Neural cell (in vitro differentiated cells): ENCODE measurements around the gene FAM136A. TPM values are rescaled to one million over a fixed set of nuclear protein-coding genes. Genes with fewer than 3 reads are reported as not detected.

Source experiments
- H2AFZ ChIP-seq: fragments of 200-600, 300-800 bp; sonication (generic), shearing (Covaris generic); 2 replicates; pipeline ENCODE4 v1.6.0; 2014; ENCODE audit warnings: low read depth, mild to moderate bottlenecking, antibody characterized with exemption, low read length, moderate library complexity
- H3F3A ChIP-seq: fragments of 200-600 bp; shearing (Covaris generic); 2 replicates; pipeline ENCODE4 v1.6.1; 2016; ENCODE audit warnings: mild to moderate bottlenecking, moderate library complexity, mixed read lengths, antibody characterized with exemption, low read length; ENCODE audit not compliant: insufficient read depth, poor library complexity, severe bottlenecking
- H3K27ac ChIP-seq: fragments of 200-600, 300-800 bp; sonication (generic), shearing (Covaris generic); 2 replicates; pipeline ENCODE4 v1.5.1; 2014; ENCODE audit warnings: mild to moderate bottlenecking, low read length, moderate library complexity
- H3K27me3 ChIP-seq: fragments of 300-800, 200-600 bp; sonication (generic), shearing (Covaris generic); 2 replicates; pipeline ENCODE4 v1.6.0; 2014; ENCODE audit warnings: mild to moderate bottlenecking, low read depth, low read length, moderate library complexity; ENCODE audit not compliant: insufficient read depth
- H3K36me3 ChIP-seq: fragments of 300-800, 200-600 bp; sonication (generic), shearing (Covaris generic); 2 replicates; pipeline ENCODE4 v1.5.1; 2014; ENCODE audit warnings: mild to moderate bottlenecking, antibody characterized with exemption, low read length, moderate library complexity; ENCODE audit not compliant: insufficient read depth
- H3K4me2 ChIP-seq: fragments of 300-800, 200-600 bp; sonication (generic), shearing (Covaris generic); 2 replicates; pipeline ENCODE4 v1.6.0; 2014; ENCODE audit warnings: mild to moderate bottlenecking, low read length
- H3K4me3 ChIP-seq: fragments of 300-800, 200-600 bp; sonication (generic), shearing (Covaris generic); 2 replicates; pipeline ENCODE4 v1.5.1; 2014; ENCODE audit warnings: mild to moderate bottlenecking, low read length, moderate library complexity
- H3K79me2 ChIP-seq: fragments of 200-600 bp; shearing (Covaris generic); replicated peaks from 2 replicates; pipeline ENCODE4 v1.6.0; 2014; ENCODE audit warnings: mild to moderate bottlenecking, low read length, moderate library complexity; ENCODE audit not compliant: insufficient read depth
- H3K9ac ChIP-seq: fragments of 300-800, 200-600 bp; sonication (generic), shearing (Covaris generic); 2 replicates; pipeline ENCODE4 v1.6.1; 2016; ENCODE audit warnings: mild to moderate bottlenecking, low read length, mixed read lengths
- H3K9me2 ChIP-seq: fragments of 200-600 bp; shearing (Covaris generic); 2 replicates; pipeline ENCODE4 v1.6.1; 2016; ENCODE audit warnings: mild to moderate bottlenecking, low read length, mixed read lengths; ENCODE audit not compliant: insufficient read depth
- H3K9me3 ChIP-seq: fragments of 200-600, 300-800 bp; sonication (generic), shearing (Covaris generic); 2 replicates; pipeline ENCODE4 v1.6.1; 2016; ENCODE audit warnings: mild to moderate bottlenecking, mixed run types, low read length, moderate library complexity, mixed read lengths
- H4K20me1 ChIP-seq: fragments of 200-600 bp; shearing (Covaris generic); 2 replicates; pipeline ENCODE4 v1.6.1; 2016; ENCODE audit warnings: mild to moderate bottlenecking, mixed run types; ENCODE audit not compliant: insufficient read depth
- EP300 ChIP-seq: fragments of 450-650 bp; conservative IDR thresholded peaks from 2 replicates; pipeline ENCODE4 v1.6.1; 2014; ENCODE audit warnings: antibody characterized with exemption, mild to moderate bottlenecking, moderate library complexity; ENCODE audit not compliant: poor library complexity, severe bottlenecking
- EZH2 ChIP-seq: fragments of 200-600, 300-800 bp; shearing (Covaris generic), sonication (generic); IDR thresholded peaks from 2 replicates; pipeline ENCODE4 v1.6.1; 2014; ENCODE audit warnings: antibody characterized with exemption, low read length, borderline replicate concordance, mild to moderate bottlenecking; ENCODE audit not compliant: insufficient read depth, poor library complexity, severe bottlenecking
- MXI1 ChIP-seq: fragments of 450-650 bp; conservative IDR thresholded peaks from 2 replicates; pipeline ENCODE4 v1.6.1; 2014; ENCODE audit warnings: antibody characterized with exemption, mild to moderate bottlenecking; ENCODE audit not compliant: poor library complexity, severe bottlenecking
- POLR2AphosphoS5 ChIP-seq: IDR thresholded peaks from 2 replicates; pipeline ENCODE4 v1.6.1; 2012
- RAD21 ChIP-seq: fragments of 450-650 bp; conservative IDR thresholded peaks from 2 replicates; pipeline ENCODE4 v1.6.1; 2014; ENCODE audit warnings: antibody characterized with exemption, mild to moderate bottlenecking, moderate library complexity
- SMC3 ChIP-seq: fragments of 450-650 bp; conservative IDR thresholded peaks from 2 replicates; pipeline ENCODE4 v1.6.1; 2014; ENCODE audit warnings: antibody characterized with exemption, mild to moderate bottlenecking, moderate library complexity; ENCODE audit not compliant: poor library complexity
- TAF1 ChIP-seq: IDR thresholded peaks from 2 replicates; pipeline ENCODE4 v1.6.1; 2012; ENCODE audit warnings: low read depth
- polyA minus RNA-seq: library from RNA; depleted of rRNA, polyadenylated mRNA; stranded (reverse); fragments of >200 nt; gene quantifications from 2 replicates; pipeline ENCODE4 v1.2.3, GENCODE V29; 2014
- polyA plus RNA-seq: library from polyadenylated mRNA; depleted of rRNA; stranded (reverse); fragments of >200 nt; gene quantifications from 2 replicates; pipeline ENCODE4 v1.2.3, GENCODE V29; 2014
- TF ChIP-seq, protein P1 (sequence below): IDR thresholded peaks from 2 replicates; pipeline ENCODE4 v1.6.1; 2012; ENCODE audit warnings: borderline replicate concordance
- TF ChIP-seq, protein P2 (sequence below): fragments of 450-650 bp; IDR thresholded peaks from 2 replicates; pipeline ENCODE4 v1.5.1; 2014; ENCODE audit warnings: antibody characterized with exemption, mild to moderate bottlenecking, moderate library complexity; ENCODE audit not compliant: poor library complexity, severe bottlenecking

The FAM136A gene
- polyA plus RNA-seq (56.1 and 59.9 TPM in 2 replicates), polyA minus RNA-seq (55.6 and 55.8 TPM in 2 replicates)

DNA sequence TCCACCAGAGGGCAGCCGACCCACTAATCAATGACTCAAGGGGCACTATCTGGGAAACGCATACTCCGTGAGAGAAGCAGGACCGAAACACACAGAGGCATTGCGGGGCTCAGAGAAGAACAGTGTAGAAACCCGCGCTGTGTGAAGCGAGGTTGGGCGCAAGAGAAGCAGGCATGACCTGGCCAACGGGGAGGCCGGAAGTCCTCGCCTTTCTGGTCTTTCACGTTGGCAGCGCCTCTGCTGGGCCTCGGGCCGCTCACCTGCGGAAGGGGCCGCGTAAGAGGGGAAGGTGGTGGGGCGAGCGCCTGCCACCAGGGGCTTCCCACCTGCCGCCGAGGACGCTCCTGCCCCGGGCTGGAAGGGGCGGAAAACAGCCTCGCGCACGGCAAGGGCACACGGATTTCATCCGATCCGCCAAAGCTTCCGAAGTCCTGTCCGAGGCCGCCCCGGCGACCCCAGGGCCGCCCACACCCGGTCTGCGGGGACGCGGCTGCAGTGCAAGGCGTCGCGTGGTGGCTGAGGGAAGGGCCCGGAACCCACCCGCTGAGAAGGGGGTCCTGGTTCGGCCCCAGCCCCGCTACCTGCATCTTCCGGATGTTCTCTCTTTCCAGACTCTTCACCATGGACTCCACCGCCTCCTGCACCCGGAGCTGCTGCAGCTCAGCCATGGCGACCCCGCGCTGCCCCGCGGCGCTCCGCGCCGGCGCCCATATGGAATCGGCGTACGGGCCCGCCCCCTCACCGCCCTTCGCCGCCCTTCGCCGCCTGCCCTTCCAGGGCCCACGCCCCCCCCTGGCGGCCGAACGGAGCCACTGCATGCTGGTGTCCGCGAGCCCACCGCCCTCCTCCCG is at the start of gene FAM136A:
TSS of gene FAM136A (minus strand) at position 724 of the 851 bp plus-strand sequence. CDS start at position 668, 56 bp downstream.
- H3K9me2 ChIP-seq, result no peaks in the 10 kb centered on the region
- H3F3A ChIP-seq, result no peaks in the 10 kb centered on the region
- peak within 1 kb of the TSS; percentile 68 for H3K4me2 ChIP-seq
- H3K79me2 ChIP-seq, result no peaks in the 10 kb centered on the region
- H4K20me1 ChIP-seq, result no peaks in the 10 kb centered on the region
- peaks cover 4% of the 10 kb centered on the region for H3K36me3 ChIP-seq
- peak within 1 kb of the TSS; percentile 90 for H2AFZ ChIP-seq
- no peaks in the 10 kb centered on the region for H3K27me3 ChIP-seq
- H3K9ac ChIP-seq, result peak within 1 kb of the TSS; percentile 88
- TF ChIP-seq EP300, result peak; percentile 28
- TF ChIP-seq, protein P1, sequence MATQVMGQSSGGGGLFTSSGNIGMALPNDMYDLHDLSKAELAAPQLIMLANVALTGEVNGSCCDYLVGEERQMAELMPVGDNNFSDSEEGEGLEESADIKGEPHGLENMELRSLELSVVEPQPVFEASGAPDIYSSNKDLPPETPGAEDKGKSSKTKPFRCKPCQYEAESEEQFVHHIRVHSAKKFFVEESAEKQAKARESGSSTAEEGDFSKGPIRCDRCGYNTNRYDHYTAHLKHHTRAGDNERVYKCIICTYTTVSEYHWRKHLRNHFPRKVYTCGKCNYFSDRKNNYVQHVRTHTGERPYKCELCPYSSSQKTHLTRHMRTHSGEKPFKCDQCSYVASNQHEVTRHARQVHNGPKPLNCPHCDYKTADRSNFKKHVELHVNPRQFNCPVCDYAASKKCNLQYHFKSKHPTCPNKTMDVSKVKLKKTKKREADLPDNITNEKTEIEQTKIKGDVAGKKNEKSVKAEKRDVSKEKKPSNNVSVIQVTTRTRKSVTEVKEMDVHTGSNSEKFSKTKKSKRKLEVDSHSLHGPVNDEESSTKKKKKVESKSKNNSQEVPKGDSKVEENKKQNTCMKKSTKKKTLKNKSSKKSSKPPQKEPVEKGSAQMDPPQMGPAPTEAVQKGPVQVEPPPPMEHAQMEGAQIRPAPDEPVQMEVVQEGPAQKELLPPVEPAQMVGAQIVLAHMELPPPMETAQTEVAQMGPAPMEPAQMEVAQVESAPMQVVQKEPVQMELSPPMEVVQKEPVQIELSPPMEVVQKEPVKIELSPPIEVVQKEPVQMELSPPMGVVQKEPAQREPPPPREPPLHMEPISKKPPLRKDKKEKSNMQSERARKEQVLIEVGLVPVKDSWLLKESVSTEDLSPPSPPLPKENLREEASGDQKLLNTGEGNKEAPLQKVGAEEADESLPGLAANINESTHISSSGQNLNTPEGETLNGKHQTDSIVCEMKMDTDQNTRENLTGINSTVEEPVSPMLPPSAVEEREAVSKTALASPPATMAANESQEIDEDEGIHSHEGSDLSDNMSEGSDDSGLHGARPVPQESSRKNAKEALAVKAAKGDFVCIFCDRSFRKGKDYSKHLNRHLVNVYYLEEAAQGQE, result no peak
- no peak for TF ChIP-seq EZH2
- TF ChIP-seq, protein P2, sequence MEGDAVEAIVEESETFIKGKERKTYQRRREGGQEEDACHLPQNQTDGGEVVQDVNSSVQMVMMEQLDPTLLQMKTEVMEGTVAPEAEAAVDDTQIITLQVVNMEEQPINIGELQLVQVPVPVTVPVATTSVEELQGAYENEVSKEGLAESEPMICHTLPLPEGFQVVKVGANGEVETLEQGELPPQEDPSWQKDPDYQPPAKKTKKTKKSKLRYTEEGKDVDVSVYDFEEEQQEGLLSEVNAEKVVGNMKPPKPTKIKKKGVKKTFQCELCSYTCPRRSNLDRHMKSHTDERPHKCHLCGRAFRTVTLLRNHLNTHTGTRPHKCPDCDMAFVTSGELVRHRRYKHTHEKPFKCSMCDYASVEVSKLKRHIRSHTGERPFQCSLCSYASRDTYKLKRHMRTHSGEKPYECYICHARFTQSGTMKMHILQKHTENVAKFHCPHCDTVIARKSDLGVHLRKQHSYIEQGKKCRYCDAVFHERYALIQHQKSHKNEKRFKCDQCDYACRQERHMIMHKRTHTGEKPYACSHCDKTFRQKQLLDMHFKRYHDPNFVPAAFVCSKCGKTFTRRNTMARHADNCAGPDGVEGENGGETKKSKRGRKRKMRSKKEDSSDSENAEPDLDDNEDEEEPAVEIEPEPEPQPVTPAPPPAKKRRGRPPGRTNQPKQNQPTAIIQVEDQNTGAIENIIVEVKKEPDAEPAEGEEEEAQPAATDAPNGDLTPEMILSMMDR, result peak; percentile 87
- TF ChIP-seq RAD21, result peak; percentile 60
- peak; percentile 78 for TF ChIP-seq POLR2AphosphoS5
- peak; percentile 66 for TF ChIP-seq SMC3
- peak; percentile 73 for TF ChIP-seq TAF1
- peak; percentile 85 for TF ChIP-seq MXI1
- no peaks in the 10 kb centered on the region for H3K9me3 ChIP-seq
- peak within 1 kb of the TSS; percentile 88 for H3K27ac ChIP-seq
- H3K4me3 ChIP-seq, result peak within 1 kb of the TSS; percentile 99

DNA sequence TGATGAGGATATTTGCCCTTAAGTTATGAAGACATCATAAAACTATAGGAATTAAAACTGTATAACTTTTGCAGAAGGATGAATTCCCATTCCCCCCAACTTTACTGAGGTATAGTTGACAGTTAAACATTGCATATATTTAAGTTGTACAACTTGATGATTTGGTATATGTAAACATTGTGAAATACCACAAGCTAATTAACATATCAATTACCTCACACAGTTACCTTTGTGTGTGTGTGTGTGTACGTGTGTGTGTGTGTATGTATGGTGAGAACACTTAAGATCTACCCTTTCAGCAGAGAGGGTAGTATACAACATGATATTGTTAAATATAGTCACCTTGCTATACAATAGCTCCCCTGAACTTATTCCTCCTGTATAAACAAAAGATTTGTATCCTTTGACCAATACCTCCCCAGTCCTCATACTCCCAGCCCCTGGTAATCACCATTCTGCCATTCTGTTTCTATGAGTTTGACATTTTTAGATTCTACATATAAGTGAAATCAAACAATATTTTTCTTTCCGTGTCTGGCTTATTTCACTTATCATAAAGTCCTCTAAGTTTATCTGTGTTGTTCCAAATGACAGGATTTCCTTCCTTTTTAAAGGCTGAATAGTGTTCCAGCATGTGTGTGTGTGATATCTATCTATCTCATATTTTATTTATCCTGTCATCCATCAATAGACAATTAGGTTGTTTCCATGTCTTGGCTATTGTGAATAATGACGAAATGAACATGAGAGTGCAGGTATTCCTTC is 48.2 kb upstream of the FAM136A start:
- Histone ChIP-seq H3K9me2 (no peaks in the 10 kb centered on the region), H3K9ac (no peak overlapping the region), H3K4me2 (no peak overlapping the region), H3K36me3 (no peaks in the 10 kb centered on the region), H3K27ac (no peak overlapping the region), H3K4me3 (no peak overlapping the region), H3K79me2 (no peaks in the 10 kb centered on the region), H3K27me3 (no peaks in the 10 kb centered on the region), H2AFZ (no peak overlapping the region), H3F3A (no peaks in the 10 kb centered on the region), H3K9me3 (no peaks in the 10 kb centered on the region), H4K20me1 (no peaks in the 10 kb centered on the region)
- TF ChIP-seq, protein P1, result no peak
